ENCODE measurements around the gene RGS13. TPM values are rescaled to one million over a fixed set of nuclear protein-coding genes. Genes with fewer than 3 reads are reported as not detected.

Gene RGS13
- total and polyA plus RNA-seq, 2 donors (not counting 1 experiment from before 2014, with no cell fraction given), result not detected

GRCh38 chr1:192657760-192658159 lies 21.8 kb downstream of the RGS13 start:
- Histone ChIP-seq H4K20me1 (ENCODE audit: control insufficient read depth, extremely low read depth, insufficient read depth, low read length) (no peaks in the 10 kb centered on the region), H3K9me3 (ENCODE audit: control insufficient read depth, insufficient read depth, low read depth, low read length) (no peaks in the 10 kb centered on the region), H3K4me1 (ENCODE audit: control insufficient read depth, extremely low read depth, insufficient read depth, low read length) (no peaks in the 10 kb centered on the region), H3K79me2 (ENCODE audit: control insufficient read depth, insufficient read depth, low read length) (no peaks in the 10 kb centered on the region), H3K36me3 (ENCODE audit: control insufficient read depth, insufficient read depth, low read length) (no peaks in the 10 kb centered on the region), H3K4me3 (replicated peaks in 1 of 4; ENCODE audit: control extremely low read depth in 1 of 4, insufficient read depth in 1 of 4, low read depth in 3 of 4, low read length in 4 of 4) (no peak overlapping the region), H3K27me3 (ENCODE audit: control insufficient read depth, insufficient read depth, low read length) (no peaks in the 10 kb centered on the region), H3K27ac (ENCODE audit: insufficient read depth, low read length) (no peak overlapping the region), H3K4me2 (ENCODE audit: extremely low read depth, insufficient read depth, low read length) (no peak overlapping the region), H3K9ac (ENCODE audit: insufficient read depth, low read length) (no peak overlapping the region), H2AFZ (ENCODE audit: low read length) (no peak overlapping the region)
- DNase-seq (ENCODE audit: low read depth in 2 of 2), result no peak
- TF ChIP-seq, protein P1, sequence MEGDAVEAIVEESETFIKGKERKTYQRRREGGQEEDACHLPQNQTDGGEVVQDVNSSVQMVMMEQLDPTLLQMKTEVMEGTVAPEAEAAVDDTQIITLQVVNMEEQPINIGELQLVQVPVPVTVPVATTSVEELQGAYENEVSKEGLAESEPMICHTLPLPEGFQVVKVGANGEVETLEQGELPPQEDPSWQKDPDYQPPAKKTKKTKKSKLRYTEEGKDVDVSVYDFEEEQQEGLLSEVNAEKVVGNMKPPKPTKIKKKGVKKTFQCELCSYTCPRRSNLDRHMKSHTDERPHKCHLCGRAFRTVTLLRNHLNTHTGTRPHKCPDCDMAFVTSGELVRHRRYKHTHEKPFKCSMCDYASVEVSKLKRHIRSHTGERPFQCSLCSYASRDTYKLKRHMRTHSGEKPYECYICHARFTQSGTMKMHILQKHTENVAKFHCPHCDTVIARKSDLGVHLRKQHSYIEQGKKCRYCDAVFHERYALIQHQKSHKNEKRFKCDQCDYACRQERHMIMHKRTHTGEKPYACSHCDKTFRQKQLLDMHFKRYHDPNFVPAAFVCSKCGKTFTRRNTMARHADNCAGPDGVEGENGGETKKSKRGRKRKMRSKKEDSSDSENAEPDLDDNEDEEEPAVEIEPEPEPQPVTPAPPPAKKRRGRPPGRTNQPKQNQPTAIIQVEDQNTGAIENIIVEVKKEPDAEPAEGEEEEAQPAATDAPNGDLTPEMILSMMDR (conservative IDR thresholded peaks at IDR 0.05 in 1 of 2, IDR thresholded peaks at IDR 0.05 in 1 of 2; ENCODE audit: low read depth in 1 of 2, low read length in 2 of 2), result no peak
- TF ChIP-seq EZH2 (IDR thresholded peaks at IDR 0.05; ENCODE audit: low read length, missing control alignments), result no peak

GRCh38 chr1:192658255-192658654 lies 22.3 kb downstream of the RGS13 start:
- Histone ChIP-seq H4K20me1 (ENCODE audit: control insufficient read depth, extremely low read depth, insufficient read depth, low read length) (no peaks in the 10 kb centered on the region), H3K79me2 (ENCODE audit: control insufficient read depth, insufficient read depth, low read length) (no peaks in the 10 kb centered on the region), H3K9me3 (ENCODE audit: control insufficient read depth, insufficient read depth, low read depth, low read length) (no peaks in the 10 kb centered on the region), H2AFZ (ENCODE audit: low read length) (no peak overlapping the region), H3K4me2 (ENCODE audit: extremely low read depth, insufficient read depth, low read length) (no peak overlapping the region), H3K4me1 (ENCODE audit: control insufficient read depth, extremely low read depth, insufficient read depth, low read length) (no peaks in the 10 kb centered on the region), H3K4me3 (replicated peaks in 1 of 4; ENCODE audit: control extremely low read depth in 1 of 4, insufficient read depth in 1 of 4, low read depth in 3 of 4, low read length in 4 of 4) (no peak overlapping the region), H3K27ac (ENCODE audit: insufficient read depth, low read length) (no peak overlapping the region), H3K9ac (ENCODE audit: insufficient read depth, low read length) (no peak overlapping the region), H3K27me3 (ENCODE audit: control insufficient read depth, insufficient read depth, low read length) (no peaks in the 10 kb centered on the region), H3K36me3 (ENCODE audit: control insufficient read depth, insufficient read depth, low read length) (no peaks in the 10 kb centered on the region)
- TF ChIP-seq, protein P1 (conservative IDR thresholded peaks at IDR 0.05 in 1 of 2, IDR thresholded peaks at IDR 0.05 in 1 of 2; ENCODE audit: low read depth in 1 of 2, low read length in 2 of 2), result no peak
- TF ChIP-seq EZH2 (IDR thresholded peaks at IDR 0.05; ENCODE audit: low read length, missing control alignments), result no peak
- DNase-seq (ENCODE audit: low read depth in 2 of 2), result no peak

DNA sequence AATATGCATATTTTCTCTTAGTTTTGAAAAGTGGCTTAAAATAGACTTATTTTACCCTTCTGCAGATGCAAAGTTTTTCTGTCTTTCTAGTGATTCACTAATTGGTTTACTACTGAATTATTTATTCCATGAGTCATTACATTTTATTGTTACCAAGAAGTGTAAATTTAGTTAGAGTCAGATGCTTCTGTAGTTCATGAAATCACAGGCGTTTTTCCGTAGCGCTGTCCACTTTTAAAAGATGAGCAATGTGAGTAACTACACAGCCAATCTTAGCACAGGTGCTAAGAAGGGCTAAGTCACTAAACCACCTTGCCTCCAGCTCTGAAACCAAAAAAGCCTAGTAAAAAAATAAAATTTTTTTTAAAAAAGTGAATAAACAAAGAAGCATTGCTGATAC lies 24.7 kb downstream of the RGS13 start:
- TF ChIP-seq, protein P1 (conservative IDR thresholded peaks at IDR 0.05 in 1 of 2, IDR thresholded peaks at IDR 0.05 in 1 of 2; ENCODE audit: low read depth in 1 of 2, low read length in 2 of 2), result no peak
- TF ChIP-seq EZH2 (IDR thresholded peaks at IDR 0.05; ENCODE audit: low read length, missing control alignments), result no peak
- no peaks in the 10 kb centered on the region for H3K79me2 ChIP-seq (ENCODE audit: control insufficient read depth, insufficient read depth, low read length)
- peak in 1 of 2 donors; percentile 46 for DNase-seq (ENCODE audit: low read depth in 2 of 2)
- no peaks in the 10 kb centered on the region for H3K27me3 ChIP-seq (ENCODE audit: control insufficient read depth, insufficient read depth, low read length)
- no peaks in the 10 kb centered on the region for H4K20me1 ChIP-seq (ENCODE audit: control insufficient read depth, extremely low read depth, insufficient read depth, low read length)
- no peak overlapping the region for H2AFZ ChIP-seq (ENCODE audit: low read length)
- no peaks in the 10 kb centered on the region for H3K36me3 ChIP-seq (ENCODE audit: control insufficient read depth, insufficient read depth, low read length)
- H3K4me2 ChIP-seq (ENCODE audit: extremely low read depth, insufficient read depth, low read length), result no peak overlapping the region
- no peaks in the 10 kb centered on the region for H3K9me3 ChIP-seq (ENCODE audit: control insufficient read depth, insufficient read depth, low read depth, low read length)
- H3K4me1 ChIP-seq (ENCODE audit: control insufficient read depth, extremely low read depth, insufficient read depth, low read length), result no peaks in the 10 kb centered on the region
- H3K9ac ChIP-seq (ENCODE audit: insufficient read depth, low read length), result no peak overlapping the region
- H3K27ac ChIP-seq (ENCODE audit: insufficient read depth, low read length), result no peak overlapping the region
- H3K4me3 ChIP-seq (replicated peaks in 1 of 4; ENCODE audit: control extremely low read depth in 1 of 4, insufficient read depth in 1 of 4, low read depth in 3 of 4, low read length in 4 of 4), result no peak overlapping the region

Measured in fibroblast of lung (primary cell).